HTERT RPE-1 (cell line): ENCODE measurements around the gene PIK3CG.
"Not testable (repeated sequence)": the region's sequence is repeated elsewhere in the genome, so short reads cannot be mapped to it uniquely, and the experiment has no call there.

Experiments
- in situ Hi-C: fragments of 300-500 bp; cut with MboI; formaldehyde crosslinking; loops from 4 replicates; pipeline ENCODE4 v1.14.3; 2020; ENCODE audit warnings: low sequenced_read_pairs

Gene PIK3CG

DNA sequence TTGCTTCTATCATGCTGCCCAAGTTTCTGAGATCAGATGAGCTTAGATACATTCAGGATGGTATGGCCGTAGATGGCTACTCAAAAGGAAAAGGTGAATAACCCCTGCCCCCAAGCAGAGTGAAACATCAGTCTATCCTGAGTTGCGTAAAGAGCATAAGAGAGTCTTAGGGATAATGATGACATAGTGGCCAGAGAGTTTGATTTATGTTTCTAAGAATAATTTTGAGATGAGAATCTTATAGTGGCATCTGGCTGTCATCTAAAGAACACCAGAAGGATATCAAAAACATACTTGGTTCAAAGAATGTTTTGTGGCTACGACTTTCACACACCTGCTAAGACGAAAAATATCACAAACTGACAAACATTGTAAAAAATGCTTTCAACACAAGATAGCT lies 20.6 kb downstream of the PIK3CG start:
- in situ Hi-C loops = no loop called here

DNA sequence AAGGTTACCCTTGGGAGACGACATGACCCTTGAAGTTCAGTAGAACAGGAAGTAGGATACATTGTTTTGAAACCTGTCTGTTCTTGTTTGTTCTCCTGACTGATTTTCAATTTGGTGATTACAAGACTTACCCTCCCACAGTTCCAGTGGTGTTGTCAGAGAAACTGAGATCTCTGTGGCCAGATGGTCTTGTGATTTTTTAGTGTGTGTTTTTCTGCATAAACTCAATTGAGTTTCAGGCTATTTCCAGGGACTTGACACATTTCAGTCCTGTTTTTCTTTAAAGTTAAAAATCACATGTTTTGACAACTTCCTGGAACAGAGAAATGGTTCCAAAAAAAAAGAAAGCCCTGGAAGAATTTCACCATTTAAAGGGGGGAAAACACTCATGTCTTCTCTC lies 22.3 kb downstream of the PIK3CG start:
- in situ Hi-C loops = no loop called here

DNA sequence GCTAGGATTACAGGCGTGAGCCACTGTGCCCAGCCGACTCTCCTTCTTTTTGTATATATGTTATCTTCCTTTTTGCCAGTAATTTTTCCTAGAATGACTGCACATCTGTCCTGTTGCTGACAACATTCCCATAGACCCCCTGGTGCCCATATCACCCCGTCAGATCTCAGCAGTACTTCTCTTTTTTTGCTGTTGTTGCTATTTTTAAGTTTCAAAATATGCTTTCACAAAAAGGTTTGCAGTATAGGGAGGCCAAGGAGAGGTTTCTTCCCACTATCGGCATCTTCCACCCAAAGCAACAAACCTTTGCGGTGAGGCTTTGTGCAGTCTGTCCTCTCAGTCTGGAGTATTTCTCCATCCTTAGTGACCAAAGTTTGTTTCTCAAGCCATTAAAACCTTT lies 23.1 kb downstream of the PIK3CG start:
- in situ Hi-C loops = no loop called here

DNA sequence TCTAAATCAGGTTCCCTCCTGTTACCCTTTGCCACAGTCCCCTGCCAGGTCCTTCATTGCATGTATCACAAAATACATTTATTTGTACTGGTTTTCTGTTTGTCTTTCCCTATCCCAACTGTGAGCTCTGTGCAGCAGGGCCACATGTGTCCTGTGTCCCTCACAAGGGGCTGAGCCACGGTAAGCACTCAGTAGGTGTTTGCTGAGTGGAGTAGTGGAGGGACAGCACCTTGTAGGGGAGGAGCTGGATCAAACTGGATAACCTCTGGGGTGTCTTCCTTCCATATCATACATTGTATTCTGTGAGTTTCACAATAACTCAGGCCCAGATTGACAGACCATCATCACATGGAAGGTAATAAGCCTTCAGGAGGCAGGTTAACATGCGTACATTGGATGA lies 25.9 kb downstream of the PIK3CG start:
- in situ Hi-C loops = no loop called here

DNA sequence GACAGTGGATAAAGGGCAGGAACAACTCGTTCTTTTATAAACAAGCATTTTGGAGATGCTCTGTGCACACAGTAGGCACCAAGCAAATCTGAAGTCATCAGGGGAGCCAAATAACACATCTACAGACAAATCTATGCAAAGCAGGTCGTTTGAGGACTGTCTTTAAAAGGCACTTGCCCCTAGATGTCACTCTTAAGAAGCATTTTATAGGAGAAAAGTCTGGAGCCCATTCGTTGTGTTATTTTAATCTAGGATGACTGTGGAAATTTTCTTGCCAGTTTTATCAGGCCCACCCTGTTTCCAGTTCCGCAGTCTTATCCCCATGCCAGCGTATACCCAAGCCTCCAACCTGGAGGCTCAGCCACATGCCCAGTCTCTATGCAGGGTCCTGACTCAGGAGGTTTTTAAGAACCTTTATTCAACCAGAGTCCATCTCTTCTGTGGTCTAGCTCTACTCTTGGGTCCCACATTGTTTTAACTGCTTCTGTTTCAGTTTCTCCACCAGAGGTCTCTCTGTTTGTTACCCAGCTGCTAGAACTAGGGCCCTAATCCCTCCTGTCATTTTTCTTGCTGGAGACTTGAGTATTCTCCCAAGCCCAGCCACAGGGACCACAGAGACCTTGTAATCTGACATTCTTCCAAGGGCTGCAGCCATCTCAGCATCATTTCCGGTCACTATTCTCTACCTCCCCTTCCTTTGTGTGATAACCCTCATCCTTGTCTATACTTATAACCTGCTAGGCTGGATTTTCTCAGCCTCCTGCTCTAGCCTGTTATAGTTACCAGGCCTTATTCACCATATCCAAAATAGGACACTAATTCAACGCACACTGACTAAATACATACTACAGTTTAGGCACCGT lies 26.7 kb downstream of the PIK3CG start:
- in situ Hi-C loops = no loop called here

DNA sequence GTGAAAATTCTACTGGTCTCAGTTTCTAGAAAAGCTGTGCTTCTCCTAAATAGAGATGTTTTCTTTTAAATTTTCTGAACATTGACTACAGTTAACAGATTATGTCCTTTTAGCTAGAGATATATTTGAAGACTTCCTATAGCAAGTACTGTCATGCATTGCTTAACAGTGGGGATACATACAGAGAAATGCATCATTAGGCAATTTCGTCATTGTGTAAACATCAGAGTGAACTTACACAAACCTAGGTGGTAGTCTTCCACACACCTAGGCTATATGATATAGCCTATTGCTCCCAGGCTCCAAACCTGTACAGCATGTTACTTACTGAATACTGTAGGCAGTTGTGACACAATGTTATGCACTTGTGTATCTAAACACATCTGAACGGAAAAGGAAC lies 28.5 kb downstream of the PIK3CG start:
- in situ Hi-C loops = no loop called here

DNA sequence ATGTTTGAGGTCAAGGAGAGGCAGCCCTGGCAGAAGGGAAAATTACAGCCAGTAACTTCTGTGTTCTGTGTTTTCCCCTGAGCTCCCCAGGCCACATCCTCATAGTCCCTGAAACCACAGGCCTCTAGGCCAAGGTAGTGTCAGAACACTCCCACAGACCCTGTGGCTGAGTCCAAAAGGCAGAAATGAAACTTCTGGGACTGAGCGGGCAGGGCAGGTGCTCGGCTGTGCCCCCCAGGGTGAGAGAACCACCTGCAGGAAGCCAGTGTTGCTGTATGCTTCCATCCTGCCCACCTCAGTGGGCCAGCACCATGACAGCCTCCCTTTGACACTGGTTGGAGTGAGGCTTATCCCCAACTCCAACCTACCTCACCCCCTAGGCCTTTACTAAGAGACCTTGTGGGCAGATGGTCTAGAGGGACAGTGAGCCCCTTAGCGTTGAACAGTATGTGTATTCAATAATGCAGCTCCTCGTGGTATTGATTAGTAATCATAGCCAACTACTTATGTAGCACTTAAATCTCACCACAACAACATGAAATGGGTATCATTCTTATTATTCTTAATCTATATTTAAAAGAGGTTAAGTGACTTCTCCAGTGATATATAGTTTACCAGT lies 30.3 kb downstream of the PIK3CG start:
- in situ Hi-C loops = no loop called here

DNA sequence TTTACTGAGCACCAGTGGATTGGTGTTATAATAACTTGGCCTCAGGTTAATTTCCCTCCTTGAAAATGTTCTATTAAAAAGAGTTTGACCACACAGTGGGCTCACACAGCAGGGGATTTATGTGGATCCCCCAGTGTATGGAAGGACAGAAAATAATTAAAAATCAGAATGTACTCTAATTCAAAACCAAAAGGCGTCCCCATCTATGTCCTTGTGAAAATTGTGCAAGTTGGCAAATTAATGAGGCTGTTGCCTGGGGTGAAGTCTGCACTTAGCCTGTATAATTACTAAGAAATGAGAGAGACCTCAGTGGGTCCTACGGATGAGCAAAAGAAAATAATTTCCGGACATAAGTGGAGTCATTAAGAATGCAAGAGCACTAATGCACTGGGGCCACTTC lies 31.1 kb downstream of the PIK3CG start:
- in situ Hi-C loops = no loop called here

DNA sequence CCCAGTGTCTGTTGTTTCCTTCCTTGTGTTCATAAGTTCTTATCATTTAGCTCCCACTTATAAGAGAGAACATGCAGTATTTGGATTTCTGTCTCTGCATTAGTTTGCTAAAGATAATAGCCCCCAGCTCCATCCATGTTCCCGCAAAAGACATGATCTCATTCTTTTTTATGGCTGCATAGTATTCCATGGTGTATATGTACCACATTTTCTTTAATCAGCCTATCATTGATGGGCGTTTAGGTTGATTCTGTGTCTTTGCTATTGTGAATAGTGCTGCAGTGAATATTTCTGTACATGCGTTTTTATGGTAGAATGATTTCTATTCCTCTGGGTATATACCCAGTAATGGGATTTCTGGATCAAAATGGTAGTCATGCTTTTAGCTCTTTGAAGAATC lies 32.5 kb downstream of the PIK3CG start:
- in situ Hi-C loops = not testable (repeated sequence)

DNA sequence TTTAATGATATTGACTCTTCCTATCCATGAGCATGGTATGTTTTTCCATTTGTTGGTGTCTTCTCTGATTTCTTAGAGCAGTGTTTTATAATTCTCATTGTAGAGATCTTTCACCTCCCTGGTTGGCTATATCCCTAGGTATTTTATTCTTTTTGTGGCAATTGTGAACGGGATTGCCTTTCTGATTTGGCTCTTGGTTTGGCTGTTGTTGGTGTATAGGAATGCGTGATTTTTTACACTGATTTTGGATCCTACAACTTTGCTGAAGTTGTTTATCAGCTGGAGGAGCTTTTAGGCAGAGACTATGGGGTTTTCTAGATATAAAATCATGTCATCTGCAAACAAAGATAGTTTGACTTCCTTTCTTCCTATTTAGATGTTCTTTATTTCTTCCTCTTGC lies 33.9 kb downstream of the PIK3CG start:
- in situ Hi-C loops = not testable (repeated sequence)

DNA sequence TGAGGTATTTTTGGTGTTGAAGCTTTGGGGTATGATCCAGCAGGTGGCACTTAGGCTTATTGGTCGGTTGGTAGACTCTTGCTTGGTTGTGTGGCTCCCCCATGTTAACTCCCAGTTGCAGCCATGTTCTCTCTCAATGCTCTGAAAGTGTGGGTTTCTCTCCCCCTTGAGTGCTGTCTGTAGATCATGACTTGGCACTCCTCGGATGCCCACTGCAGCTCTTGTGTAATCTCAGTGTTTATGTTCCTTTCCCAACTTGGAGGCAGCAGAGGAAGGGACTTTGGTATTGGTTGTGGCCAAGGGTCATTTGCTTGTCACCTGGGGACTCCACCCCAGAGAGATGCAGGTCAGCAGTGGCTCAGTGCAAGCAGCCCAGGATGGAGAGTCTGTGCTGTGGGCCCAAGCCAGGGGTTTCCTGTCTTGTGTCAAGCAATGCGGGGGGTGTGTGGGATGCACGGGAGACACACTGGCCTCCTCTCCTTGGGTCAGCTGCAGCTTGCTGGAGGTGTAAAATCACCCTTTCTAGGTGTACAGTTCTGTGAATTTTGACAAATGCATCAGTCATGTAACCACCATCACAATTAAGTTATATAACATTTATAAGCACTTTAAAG lies 36.9 kb downstream of the PIK3CG start:
- in situ Hi-C loops = no loop called here

DNA sequence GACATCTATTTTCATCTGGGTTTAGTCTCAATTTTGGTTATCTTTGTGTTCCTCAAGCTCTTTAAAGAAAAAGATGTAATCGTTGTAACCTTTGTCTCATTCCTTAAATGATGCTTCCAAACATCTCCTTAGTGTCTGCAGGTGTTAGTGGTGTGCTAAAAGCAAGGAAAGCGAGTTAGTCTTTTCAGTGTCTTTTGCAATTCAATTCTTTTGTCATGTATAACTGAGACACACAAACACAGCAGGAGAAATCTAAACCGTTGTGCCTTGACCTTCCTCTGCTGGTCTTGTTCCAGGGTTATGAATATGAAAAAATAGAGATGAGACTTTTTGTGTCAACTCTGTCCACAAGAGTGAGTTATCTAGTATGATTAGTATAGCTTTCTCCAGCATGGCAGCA lies 40.7 kb downstream of the PIK3CG start:
- in situ Hi-C loops = no loop called here

DNA sequence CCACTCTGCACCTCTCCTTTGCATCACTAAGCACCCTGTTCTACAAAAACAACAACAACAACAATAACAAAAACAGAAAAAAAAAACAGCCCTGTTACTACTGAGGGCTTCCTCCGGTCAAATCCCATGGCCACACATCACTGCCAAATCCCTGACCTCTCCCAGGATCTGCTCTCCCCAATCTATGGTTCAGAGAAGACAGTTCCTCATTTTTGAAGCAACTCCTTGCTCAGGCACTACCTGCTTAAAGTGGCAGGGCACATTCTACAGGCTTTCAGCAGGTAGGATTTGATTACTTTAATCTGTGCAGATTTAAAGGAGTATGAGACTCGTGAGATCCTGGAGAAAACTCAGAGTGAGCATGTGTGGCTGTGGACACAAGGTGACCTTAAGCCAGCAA lies 46.9 kb downstream of the PIK3CG start:
- in situ Hi-C loops = no loop called here

DNA sequence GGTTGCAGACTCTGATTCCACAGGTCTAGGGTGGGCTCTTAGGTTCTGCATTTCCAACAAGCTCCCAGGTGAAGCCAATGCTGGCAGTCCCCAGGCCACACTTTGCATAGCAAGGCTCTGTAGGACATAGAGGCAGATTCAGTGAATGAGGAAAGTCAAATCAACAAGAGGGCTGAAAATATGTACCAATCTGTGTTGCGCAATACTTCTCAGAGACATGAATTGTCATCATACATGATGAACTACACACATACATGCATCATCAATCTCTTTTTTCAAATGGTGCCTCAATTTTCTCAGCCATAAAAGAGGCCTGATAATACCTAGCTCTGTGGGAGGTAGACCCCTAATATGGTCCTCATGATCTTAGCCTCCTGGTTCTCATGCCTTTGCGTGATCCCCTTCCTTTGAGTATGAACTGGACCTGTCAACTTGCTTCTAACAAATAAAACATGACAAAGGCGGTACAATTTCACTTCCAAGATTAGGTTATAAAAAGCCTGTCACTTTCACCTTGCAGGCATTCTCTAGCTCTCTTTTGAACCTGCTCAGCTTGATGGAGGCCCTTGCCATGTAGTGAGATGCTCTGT lies 49.0 kb downstream of the PIK3CG start:
- in situ Hi-C loops = no loop called here

DNA sequence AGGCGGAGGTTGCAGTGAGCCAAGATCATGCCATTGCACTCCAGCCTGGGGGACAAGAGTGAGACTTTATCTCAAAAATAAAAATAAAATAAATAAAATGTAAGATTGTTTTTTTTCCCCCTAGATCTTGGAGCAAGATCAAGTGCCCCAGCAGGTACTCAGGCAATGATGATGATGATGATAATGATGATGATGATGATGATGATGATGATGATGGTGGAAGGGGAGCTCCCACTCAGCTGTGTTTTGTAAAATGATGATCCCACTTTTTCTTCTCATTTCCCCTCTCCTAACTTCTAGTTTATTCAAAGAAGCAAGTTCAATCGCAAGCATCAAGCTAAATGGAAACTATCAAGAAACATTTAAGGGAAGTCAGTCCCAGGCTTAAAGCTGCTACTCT lies 50.3 kb downstream of the PIK3CG start:
- in situ Hi-C loops = no loop called here

DNA sequence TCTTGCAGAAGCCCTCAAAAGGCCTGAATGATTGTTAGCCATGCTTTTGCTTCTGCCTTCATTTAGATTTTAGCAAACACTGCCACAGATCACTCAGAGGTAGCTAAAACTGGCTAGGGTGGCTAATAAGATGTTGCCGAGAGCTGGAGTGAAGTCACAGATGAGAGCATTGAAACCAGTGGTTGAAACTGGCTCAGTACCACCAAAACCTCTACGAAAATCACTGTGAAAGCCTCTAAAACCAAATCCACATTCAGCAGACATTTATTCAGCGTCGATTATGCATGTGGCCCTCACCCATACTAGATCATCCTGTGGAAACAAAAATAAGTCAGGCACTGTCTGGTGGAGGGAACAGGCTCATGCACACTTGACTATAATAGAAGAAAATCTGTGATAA lies 50.8 kb downstream of the PIK3CG start:
- in situ Hi-C loops = no loop called here

DNA sequence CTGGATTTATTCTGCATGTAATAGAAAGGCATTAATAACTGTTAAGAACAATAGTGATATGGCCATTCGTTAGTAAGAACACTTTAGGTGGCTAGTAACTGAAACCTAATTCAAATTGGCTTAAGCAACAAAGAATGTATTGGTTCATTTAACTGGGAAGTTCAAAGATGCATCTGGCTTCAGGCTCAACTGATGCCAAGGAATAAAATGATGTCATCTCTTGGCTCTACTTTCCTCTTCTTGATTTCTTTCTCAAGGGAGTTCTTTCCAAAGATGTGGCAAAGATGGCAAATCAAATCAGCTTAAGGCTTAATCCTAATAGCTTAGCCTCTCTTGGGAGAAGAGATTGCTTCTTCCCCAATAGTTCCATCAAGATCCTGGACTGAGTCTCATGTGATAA lies 51.6 kb downstream of the PIK3CG start:
- in situ Hi-C loops = no loop called here

DNA sequence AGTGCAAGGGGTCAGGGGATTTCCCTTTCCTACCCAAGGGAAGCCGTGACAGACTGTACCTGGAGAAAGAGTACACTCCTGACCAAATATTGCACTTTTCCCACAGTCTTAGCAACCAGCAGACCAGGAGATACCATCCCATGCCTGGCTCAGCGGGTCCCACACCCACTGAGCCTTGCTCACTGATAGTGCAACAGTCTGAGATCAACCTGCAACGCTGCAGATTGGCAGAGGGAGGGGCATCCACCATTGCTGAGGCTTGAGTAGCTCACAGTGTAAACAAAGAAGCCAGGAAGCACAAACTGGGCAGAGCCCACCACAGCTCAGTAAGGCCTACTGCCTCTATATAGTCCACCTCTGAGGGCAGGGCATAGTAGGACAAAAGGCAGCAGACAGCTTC lies 53.9 kb downstream of the PIK3CG start:
- in situ Hi-C loops = no loop called here

DNA sequence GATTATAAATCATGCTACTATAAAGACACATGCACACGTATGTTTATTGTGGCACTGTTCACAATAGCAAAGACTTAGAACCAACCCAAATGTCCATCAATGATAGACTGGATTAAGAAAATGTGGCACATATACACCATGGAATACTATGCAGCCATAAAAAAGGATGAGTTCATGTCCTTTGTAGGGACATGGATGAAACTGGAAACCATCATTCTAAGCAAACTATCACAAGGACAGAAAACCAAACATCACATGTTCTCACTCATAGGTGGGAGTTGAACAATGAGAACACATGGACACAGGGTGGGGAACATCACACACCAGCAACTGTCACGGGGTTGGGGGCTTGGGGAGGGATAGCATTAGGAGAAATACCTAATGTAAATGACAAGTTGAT lies 59.4 kb downstream of the PIK3CG start:
- in situ Hi-C loops = not testable (repeated sequence)

DNA sequence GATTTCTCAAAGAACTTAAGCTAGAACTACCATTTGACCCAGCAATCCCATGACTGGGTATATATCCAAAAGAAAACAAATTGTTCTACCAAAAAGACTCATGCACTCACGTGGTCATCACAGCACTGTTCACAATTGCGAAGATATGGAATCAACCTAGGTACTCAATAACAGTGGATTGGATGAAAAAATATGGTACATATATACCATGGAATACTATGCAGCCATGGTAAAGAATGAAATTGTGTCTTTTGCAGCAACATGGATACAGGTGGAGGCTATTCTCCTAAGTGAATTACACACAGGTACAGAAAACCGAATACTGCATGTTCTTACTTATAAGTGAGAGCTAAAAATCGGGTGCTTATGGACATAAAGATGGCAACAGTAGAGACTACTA lies 61.8 kb downstream of the PIK3CG start:
- in situ Hi-C loops = no loop called here

DNA sequence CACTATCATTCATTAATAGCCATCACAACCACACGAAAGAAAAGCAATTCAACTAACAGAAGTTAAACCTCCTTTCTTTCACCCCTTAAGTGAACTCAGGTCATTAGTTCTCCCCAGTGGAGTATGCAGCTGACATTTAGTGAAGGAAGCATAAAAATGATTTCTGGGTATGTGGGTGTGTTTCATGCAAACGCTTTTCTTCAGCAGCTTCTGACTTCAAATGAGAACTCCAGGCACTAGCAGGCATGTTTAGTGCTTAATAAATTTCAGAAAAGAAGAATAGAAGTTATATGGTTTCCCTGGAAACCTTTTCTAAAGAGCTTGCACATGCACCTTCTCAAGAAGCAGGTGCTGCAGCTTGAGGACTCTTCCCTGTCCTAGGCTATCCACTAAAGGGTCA lies 62.5 kb downstream of the PIK3CG start:
- in situ Hi-C loops = no loop called here

DNA sequence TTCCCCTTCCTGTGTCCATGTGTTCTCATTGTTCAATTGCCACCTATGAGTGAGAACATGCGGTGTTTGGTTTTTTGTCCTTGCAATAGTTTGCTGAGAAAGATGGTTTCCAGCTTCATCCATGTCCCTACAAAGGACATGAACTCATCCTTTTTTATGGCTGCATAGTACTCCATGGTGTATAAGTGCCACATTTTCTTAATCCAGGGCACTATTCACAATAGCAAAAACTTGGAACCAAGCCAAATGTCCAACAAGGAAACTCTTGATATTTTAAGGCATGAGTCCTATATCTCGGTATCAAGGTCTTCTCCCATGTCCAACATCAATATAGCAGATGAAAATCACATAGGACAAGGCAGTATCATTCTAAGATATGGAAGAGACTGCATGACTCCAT lies 64.5 kb downstream of the PIK3CG start:
- in situ Hi-C loops = not testable (repeated sequence)
